ENCODE data around the gene RBM3.
"Not testable (repeated sequence)": the region's sequence is repeated elsewhere in the genome, so short reads cannot be mapped to it uniquely, and the experiment has no call there.

- TF ChIP-seq, protein P1, sequence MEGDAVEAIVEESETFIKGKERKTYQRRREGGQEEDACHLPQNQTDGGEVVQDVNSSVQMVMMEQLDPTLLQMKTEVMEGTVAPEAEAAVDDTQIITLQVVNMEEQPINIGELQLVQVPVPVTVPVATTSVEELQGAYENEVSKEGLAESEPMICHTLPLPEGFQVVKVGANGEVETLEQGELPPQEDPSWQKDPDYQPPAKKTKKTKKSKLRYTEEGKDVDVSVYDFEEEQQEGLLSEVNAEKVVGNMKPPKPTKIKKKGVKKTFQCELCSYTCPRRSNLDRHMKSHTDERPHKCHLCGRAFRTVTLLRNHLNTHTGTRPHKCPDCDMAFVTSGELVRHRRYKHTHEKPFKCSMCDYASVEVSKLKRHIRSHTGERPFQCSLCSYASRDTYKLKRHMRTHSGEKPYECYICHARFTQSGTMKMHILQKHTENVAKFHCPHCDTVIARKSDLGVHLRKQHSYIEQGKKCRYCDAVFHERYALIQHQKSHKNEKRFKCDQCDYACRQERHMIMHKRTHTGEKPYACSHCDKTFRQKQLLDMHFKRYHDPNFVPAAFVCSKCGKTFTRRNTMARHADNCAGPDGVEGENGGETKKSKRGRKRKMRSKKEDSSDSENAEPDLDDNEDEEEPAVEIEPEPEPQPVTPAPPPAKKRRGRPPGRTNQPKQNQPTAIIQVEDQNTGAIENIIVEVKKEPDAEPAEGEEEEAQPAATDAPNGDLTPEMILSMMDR (IDR thresholded peaks at IDR 0.05) = not testable (repeated sequence)
- TF ChIP-seq POLR2A (IDR thresholded peaks at IDR 0.05) = not testable (repeated sequence)
Measured at GRCh38 chrX:48555731-48556325, 18.5 kb upstream of the RBM3 start.
